ENCODE results near the gene GPRC5C.

The GPRC5C gene

DNA sequence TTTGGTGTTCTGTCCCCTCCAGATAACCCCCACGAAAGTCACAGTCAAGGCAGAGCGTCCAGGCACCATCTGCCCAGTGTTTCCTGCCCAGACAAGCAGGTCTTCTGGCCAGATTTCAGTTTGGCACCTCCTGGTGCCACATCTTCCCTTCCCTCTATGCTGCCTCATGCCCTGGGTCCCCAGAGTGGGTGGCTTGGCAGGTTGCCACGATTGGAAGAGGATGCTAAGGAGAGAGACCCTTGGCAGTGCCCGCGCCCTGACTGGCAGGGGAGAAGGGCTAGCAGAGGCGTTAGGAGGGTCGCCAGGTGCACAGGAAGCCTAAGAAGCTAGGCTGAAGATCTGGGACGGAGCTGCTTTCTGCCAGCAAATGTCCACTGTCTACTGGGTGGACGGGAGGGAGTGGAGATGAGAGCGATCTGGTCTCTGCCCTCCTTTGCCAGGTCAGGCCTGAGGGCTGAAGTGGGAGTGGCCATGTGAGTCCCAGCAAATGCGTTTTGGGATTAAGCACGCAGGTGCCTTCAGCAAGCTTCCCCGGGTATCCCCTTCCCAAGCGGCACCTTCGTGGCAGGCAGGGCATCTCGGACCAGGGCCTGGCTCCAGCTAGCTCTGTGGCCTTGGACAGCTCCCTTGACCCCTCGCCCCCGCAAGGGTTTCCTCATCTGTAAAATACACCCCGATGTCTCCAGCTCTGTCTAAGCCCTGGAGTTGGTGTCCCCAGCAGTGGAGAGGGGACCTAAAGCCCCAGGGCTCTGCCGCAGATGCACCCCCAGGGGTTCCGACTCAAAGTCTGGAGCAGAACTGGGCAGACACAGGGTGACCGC is 21.2 kb downstream of the GPRC5C start:
- no peak for TF ChIP-seq CTCF (conservative IDR thresholded peaks at IDR 0.05; ENCODE audit: low read depth)
- H3K27ac ChIP-seq = peak overlapping the region; percentile 76
- DNase-seq (ENCODE audit: low spot score) = no peak
- ChIA-PET CTCF (interaction anchor here (0.5 to 4.0 kb wide), 4 partner anchors 16 to 85 kb away, joined by 5 to 35 read pairs (median 12); partner anchors contain the start of gene GPR142), POLR2A (ENCODE audit: low non-redundant PET) (no interaction called here)

DNA sequence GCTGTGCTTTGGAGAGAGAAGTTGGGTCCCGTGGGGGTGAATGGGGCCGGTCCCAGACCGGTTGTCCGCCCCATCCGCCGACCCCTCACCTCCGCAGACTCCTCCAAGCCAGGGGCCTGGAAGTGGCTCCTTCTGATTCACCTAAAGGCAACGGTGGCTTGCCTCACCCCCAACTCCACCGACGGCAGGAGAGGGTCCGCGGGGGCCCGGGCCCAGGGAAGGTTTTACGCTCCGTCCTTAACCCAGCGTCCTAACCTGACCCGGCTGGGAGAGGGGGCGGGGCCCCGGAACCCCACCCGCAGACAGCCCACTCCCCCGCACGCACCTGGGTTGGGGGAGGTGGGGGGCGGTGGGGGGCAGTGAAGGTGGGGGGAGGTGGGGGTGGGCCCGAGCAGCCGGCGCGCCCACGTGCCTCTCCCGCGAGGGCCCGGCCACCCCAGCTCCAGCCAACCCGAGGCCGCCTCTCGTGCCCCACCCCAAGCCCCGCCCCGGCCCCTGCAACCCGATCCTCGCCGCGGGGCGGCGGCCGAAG is 21.8 kb downstream of the GPRC5C start:
- peak overlapping the region; percentile 76 for H3K27ac ChIP-seq
- TF ChIP-seq CTCF (conservative IDR thresholded peaks at IDR 0.05; ENCODE audit: low read depth) = no peak
- peak; percentile 94 for DNase-seq (ENCODE audit: low spot score)
- POLR2A ChIA-PET (ENCODE audit: low non-redundant PET) = interaction anchor here (1.5 kb wide), 1 partner anchor 10 kb away, joined by 6 read pairs; no protein-coding TSS in a partner anchor
- CTCF ChIA-PET = interaction anchor here (0.5 to 4.0 kb wide), 5 partner anchors 17 to 97 kb away, joined by 3 to 35 read pairs (median 11); partner anchors contain the start of gene GPR142

DNA sequence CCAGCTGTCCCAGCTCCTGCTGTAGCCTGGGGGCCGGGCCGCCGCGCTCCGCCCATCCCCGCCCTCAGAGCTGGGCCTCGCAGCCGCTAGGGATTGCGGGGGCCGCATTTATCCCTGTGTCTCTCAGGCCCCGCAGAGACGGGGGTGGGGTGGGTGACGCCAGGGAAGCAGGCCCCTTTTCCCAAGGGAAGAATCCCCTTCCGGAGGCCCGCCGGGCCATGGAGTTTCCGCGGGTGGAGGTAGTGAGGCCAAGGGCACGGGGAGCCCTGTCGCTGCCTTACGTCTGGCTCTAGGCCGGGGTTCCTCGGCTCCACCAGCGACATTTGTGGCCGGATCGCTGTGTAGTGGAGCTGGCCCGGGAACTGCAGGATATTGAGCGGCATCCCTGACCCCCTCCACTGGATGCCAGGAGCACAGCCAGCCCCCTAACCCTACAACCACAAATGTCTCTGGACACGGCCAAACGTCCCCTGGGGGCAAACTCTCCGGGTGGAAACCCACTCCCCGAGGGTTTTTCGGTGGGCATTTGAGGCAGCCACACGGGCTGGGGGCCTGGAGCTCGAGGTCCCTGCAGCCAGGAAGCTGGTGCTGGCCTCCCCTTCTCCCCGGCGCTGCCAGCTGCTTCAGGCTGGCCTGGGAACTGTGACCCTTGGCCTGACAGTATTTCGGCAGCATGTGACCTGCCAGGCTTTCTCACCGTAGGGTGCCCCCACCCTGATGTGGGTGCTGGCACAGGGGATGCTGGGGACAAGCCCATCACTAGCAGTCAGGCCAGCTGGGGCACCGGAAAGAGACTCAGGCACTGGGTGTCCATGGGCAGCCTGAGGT is 22.5 kb downstream of the GPRC5C start:
- no peak for TF ChIP-seq CTCF (conservative IDR thresholded peaks at IDR 0.05; ENCODE audit: low read depth)
- CTCF ChIA-PET = interaction anchor here (0.5 to 4.0 kb wide), 6 partner anchors 16 to 203 kb away, joined by 3 to 35 read pairs (median 8); partner anchors contain the start of gene GPR142
- H3K27ac ChIP-seq = peak overlapping the region; percentile 76
- DNase-seq (ENCODE audit: low spot score) = no peak
- POLR2A ChIA-PET (ENCODE audit: low non-redundant PET) = interaction anchor here (1.5 kb wide), 1 partner anchor 11 kb away, joined by 6 read pairs; no protein-coding TSS in a partner anchor

GRCh38 chr17:74455025-74455545 is 23.2 kb downstream of the GPRC5C start:
- ChIA-PET CTCF (interaction anchor here (0.7 to 4.0 kb wide), 4 partner anchors 17 to 203 kb away, joined by 3 to 35 read pairs (median 8); partner anchors contain the start of gene GPR142), POLR2A (ENCODE audit: low non-redundant PET) (interaction anchor here (1.5 kb wide), 1 partner anchor 12 kb away, joined by 6 read pairs; no protein-coding TSS in a partner anchor)
- peak overlapping the region; percentile 76 for H3K27ac ChIP-seq
- no peak for DNase-seq (ENCODE audit: low spot score)
- TF ChIP-seq CTCF (conservative IDR thresholded peaks at IDR 0.05; ENCODE audit: low read depth) = no peak

DNA sequence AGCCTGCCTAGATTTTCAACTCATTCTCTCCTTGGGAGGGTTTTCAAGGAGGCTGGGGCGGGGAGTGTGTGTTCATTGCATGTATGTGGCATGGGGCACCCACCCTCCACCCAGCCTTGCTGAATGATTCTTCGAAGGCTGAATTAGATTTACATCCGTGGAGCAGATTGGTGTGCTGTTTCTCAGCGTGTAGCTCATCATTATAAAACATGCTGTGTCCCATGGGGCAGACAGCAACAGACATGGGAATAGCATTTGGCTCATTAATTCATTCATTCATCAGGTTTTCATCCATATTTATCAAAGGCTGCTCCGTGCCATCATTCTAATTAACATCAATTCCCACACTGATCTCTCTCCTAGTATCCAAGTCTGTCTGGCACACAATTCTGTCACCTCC is 23.9 kb downstream of the GPRC5C start:
- CTCF ChIA-PET = interaction anchor here (0.6 to 4.0 kb wide), 5 partner anchors 18 to 200 kb away, joined by 3 to 35 read pairs (median 4); partner anchors contain the start of gene GPR142
- no peak for TF ChIP-seq CTCF (conservative IDR thresholded peaks at IDR 0.05; ENCODE audit: low read depth)
- H3K27ac ChIP-seq = peak overlapping the region; percentile 76; the same call in 1 of the 2 replicates
- DNase-seq (ENCODE audit: low spot score) = no peak
- POLR2A ChIA-PET (ENCODE audit: low non-redundant PET) = no interaction called here

All from RWPE1 (cell line).